T-helper 22 cell (primary cell): ENCODE measurements around the gene VPS4A.

Source experiments
- DNase-seq: peaks from one replicate; pipeline ENCODE4 v3.0.0-alpha.2; 2020; ENCODE audit warnings: low read depth

VPS4A gene

GRCh38 chr16:69307091-69307490 is 4.1 kb upstream of the VPS4A start:
- DNase-seq: no peak

- no peak for DNase-seq
Observed at GRCh38 chr16:69307856-69308255, 3.3 kb upstream of the VPS4A start.

GRCh38 chr16:69309316-69309715 is 1.8 kb upstream of the VPS4A start:
- DNase-seq: no peak

GRCh38 chr16:69311533-69312387 is 610 bp downstream of the VPS4A start:
- peak; percentile 9 for DNase-seq

GRCh38 chr16:69313469-69313868 is 2.3 kb downstream of the VPS4A start:
- DNase-seq: no peak

- no peak for DNase-seq
Observed at GRCh38 chr16:69314534-69314933, 3.4 kb downstream of the VPS4A start.

- no peak for DNase-seq
Observed at GRCh38 chr16:69315486-69316311, 4.5 kb downstream of the VPS4A start.

- no peak for DNase-seq
Observed at GRCh38 chr16:69316595-69317034, 5.5 kb downstream of the VPS4A start.

- DNase-seq: no peak
Observed at GRCh38 chr16:69318177-69318910, 7.2 kb downstream of the VPS4A start.

- DNase-seq: no peak
Observed at GRCh38 chr16:69318911-69319289, 7.8 kb downstream of the VPS4A start.

- DNase-seq: no peak
Observed at GRCh38 chr16:69319381-69319780, 8.2 kb downstream of the VPS4A start.

GRCh38 chr16:69319826-69320739 is 8.9 kb downstream of the VPS4A start:
- DNase-seq: no peak

GRCh38 chr16:69320740-69321073 is 9.6 kb downstream of the VPS4A start:
- DNase-seq: no peak

GRCh38 chr16:69321080-69321479 is 9.9 kb downstream of the VPS4A start:
- no peak for DNase-seq

GRCh38 chr16:69322343-69322742 is 11.2 kb downstream of the VPS4A start:
- DNase-seq: no peak

GRCh38 chr16:69323415-69323814 is 12.3 kb downstream of the VPS4A start:
- DNase-seq: no peak

- DNase-seq: no peak
Observed at GRCh38 chr16:69324013-69324531, 12.9 kb downstream of the VPS4A start.

- DNase-seq: no peak
Observed at GRCh38 chr16:69324585-69325253, 13.6 kb downstream of the VPS4A start.

GRCh38 chr16:69325784-69326171 is 14.6 kb downstream of the VPS4A start:
- DNase-seq: no peak

GRCh38 chr16:69326172-69326873 is 15.2 kb downstream of the VPS4A start:
- DNase-seq: no peak
